Mucosa of stomach (tissue), 1 donor: ENCODE results near the gene FGF11.
"Not testable (repeated sequence)": the region's sequence is repeated elsewhere in the genome, so short reads cannot be mapped to it uniquely, and the experiment has no call there.

Source experiments
- H3K27me3 ChIP-seq: one replicate; pipeline ENCODE4 v1.7.0; 2013; ENCODE audit warnings: mild to moderate bottlenecking, low read length; ENCODE audit not compliant: control insufficient read depth, insufficient read depth
- H3K36me3 ChIP-seq: one replicate; pipeline ENCODE4 v1.7.0; 2013; ENCODE audit warnings: low read length; ENCODE audit not compliant: control insufficient read depth, insufficient read depth
- H3K4me1 ChIP-seq: one replicate; pipeline ENCODE4 v1.7.0; 2013; ENCODE audit warnings: mild to moderate bottlenecking, low read length; ENCODE audit not compliant: control insufficient read depth, insufficient read depth
- H3K4me3 ChIP-seq: one replicate; pipeline ENCODE4 v1.7.0; 2013; ENCODE audit warnings: low read length
- H3K9ac ChIP-seq: one replicate; pipeline ENCODE4 v1.7.0; 2013; ENCODE audit warnings: mild to moderate bottlenecking, low read length, moderate library complexity
- H3K9me3 ChIP-seq: one replicate; pipeline ENCODE4 v1.7.0; 2013; ENCODE audit warnings: mild to moderate bottlenecking, low read length, moderate library complexity; ENCODE audit not compliant: control insufficient read depth
- donor health status: Pancreatic carcinoma.

FGF11 gene

GRCh38 chr17:7460850-7461660 is 21.7 kb downstream of the FGF11 start:
- Histone ChIP-seq H3K27me3 (no peaks in the 10 kb centered on the region), H3K4me1 (peaks cover 5% of the 10 kb centered on the region), H3K9ac (no peak overlapping the region), H3K36me3 (no peaks in the 10 kb centered on the region), H3K4me3 (no peak overlapping the region), H3K9me3 (no peaks in the 10 kb centered on the region)

- Histone ChIP-seq H3K9me3 (no peaks in the 10 kb centered on the region), H3K4me3 (no peak overlapping the region), H3K36me3 (peaks cover 4% of the 10 kb centered on the region), H3K27me3 (no peaks in the 10 kb centered on the region), H3K9ac (no peak overlapping the region), H3K4me1 (no peaks in the 10 kb centered on the region)
Observed at GRCh38 chr17:7462474-7463371, 23.4 kb downstream of the FGF11 start.

DNA sequence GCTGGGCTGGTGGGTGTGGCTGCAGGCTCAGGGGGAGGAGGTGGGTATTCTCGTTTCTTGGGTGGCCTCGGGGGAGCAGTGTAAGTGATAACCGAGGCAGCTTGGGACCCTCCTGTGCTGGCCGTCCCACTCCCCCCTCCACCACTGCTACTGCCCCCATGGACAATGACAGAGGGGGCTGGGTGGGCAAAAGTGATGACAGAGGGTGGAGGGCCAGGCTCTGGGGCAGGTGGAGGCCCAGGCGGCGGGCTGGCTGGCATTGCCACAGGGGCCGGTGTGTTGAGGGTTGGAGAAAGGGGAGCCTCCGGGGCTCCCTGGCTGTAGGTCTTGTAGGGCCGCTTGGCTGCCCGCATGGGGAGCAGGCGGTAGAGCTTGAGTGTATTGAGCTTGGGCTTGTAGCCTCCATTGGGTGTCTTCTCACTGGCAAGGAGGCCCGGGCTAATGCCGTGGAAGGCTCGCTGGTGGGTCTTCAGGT is 24.1 kb downstream of the FGF11 start:
- H3K27me3 ChIP-seq: no peaks in the 10 kb centered on the region
- no peaks in the 10 kb centered on the region for H3K9me3 ChIP-seq
- peaks cover 4% of the 10 kb centered on the region for H3K36me3 ChIP-seq
- no peak overlapping the region for H3K4me3 ChIP-seq
- H3K4me1 ChIP-seq: no peaks in the 10 kb centered on the region
- H3K9ac ChIP-seq: no peak overlapping the region

GRCh38 chr17:7464081-7464480 is 24.8 kb downstream of the FGF11 start:
- Histone ChIP-seq H3K4me1 (no peaks in the 10 kb centered on the region), H3K9me3 (no peaks in the 10 kb centered on the region), H3K4me3 (no peak overlapping the region), H3K36me3 (peaks cover 4% of the 10 kb centered on the region), H3K9ac (no peak overlapping the region), H3K27me3 (no peaks in the 10 kb centered on the region)

GRCh38 chr17:7465597-7466275 is 26.4 kb downstream of the FGF11 start:
- H3K9ac ChIP-seq: no peak overlapping the region
- H3K36me3 ChIP-seq: peaks cover 4% of the 10 kb centered on the region
- H3K4me1 ChIP-seq: no peaks in the 10 kb centered on the region
- H3K27me3 ChIP-seq: no peaks in the 10 kb centered on the region
- H3K9me3 ChIP-seq: no peaks in the 10 kb centered on the region
- no peak overlapping the region for H3K4me3 ChIP-seq

DNA sequence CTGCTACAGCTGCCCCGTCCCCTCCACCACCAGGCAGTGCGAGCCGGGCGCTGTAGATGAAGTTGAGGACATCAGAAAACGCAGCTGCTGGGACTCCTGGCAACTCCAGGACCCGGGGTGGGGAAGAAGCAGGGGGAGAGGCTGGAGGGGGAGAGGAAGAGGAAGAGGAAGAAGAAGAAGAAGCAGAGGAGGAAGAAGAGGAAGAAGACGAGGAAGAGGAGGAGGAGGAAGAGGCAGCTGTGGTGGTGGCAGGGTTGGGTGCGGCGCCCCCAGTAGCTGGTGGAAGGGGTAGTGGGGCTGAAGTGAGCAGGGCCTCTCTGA is 27.0 kb downstream of the FGF11 start:
- Histone ChIP-seq H3K9me3 (no peaks in the 10 kb centered on the region), H3K4me1 (no peaks in the 10 kb centered on the region), H3K36me3 (peaks cover 4% of the 10 kb centered on the region), H3K9ac (no peak overlapping the region), H3K27me3 (no peaks in the 10 kb centered on the region), H3K4me3 (no peak overlapping the region)

DNA sequence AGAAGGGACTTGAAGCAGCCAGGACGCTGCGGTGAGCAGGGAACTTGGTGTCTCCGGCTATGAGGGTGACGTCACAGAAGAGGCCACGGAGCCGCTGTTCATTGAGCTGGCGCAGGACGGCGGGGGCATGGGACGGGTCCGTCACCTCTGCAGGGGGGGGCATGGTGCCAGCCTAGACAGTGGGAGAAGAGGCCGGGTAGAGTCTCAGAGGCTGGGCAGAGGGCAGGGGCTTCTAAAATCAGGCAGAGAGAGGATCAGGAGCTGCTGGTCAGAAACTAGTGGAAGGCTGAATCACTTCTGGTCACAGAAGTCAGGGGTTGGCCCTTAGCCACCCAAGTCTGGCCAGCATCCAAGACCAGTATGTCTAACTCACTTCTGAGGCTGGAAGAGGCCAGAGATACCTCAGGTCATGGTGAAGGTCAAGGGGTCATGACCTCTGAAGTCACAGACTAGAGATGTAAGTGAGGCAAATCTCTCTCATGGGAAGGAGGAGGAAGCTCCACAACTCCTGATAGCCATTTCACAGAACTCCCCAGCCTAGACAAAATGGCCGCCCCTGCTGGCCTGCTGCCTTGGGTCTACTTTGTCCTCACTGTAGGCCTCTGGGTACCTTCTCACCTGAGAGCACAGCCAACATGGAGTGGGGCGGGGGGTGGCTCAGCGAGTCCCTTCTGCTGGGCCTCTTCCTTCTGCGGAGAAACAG is 27.5 kb downstream of the FGF11 start:
- H3K36me3 ChIP-seq: peaks cover 4% of the 10 kb centered on the region
- no peaks in the 10 kb centered on the region for H3K9me3 ChIP-seq
- no peak overlapping the region for H3K9ac ChIP-seq
- H3K4me1 ChIP-seq: no peaks in the 10 kb centered on the region
- H3K27me3 ChIP-seq: no peaks in the 10 kb centered on the region
- H3K4me3 ChIP-seq: no peak overlapping the region

GRCh38 chr17:7467498-7467897 is 28.2 kb downstream of the FGF11 start:
- H3K9ac ChIP-seq: no peak overlapping the region
- H3K27me3 ChIP-seq: no peaks in the 10 kb centered on the region
- H3K4me1 ChIP-seq: no peaks in the 10 kb centered on the region

DNA sequence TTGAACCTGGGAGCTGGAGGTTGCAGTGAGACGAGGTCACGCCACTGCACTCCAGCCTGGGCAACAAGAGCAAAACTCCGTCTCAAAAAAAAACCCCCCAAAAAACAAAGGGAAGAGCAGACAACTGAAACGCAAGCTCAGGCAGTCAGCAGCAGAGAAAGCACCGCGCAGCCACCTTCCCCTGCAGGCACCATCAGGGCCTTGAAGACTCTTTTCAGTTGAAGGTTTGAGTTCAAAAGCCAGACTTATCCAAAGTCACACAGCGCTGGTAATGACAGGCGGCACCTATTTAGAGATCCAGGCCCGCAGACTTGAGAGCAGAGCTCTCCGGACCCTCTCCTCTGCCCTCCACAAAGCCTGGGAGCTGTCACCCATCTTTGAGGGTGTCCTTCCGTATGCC is 29.0 kb downstream of the FGF11 start:
- no peak overlapping the region for H3K9ac ChIP-seq
- no peak overlapping the region for H3K4me3 ChIP-seq
- H3K27me3 ChIP-seq: no peaks in the 10 kb centered on the region
- no peaks in the 10 kb centered on the region for H3K4me1 ChIP-seq
- peaks cover 4% of the 10 kb centered on the region for H3K36me3 ChIP-seq
- H3K9me3 ChIP-seq: no peaks in the 10 kb centered on the region

More at GRCh38 chr17:7467498-7467897, 28.2 kb downstream of the FGF11 start:
- peaks cover 4% of the 10 kb centered on the region for H3K36me3 ChIP-seq
- no peak overlapping the region for H3K4me3 ChIP-seq
- no peaks in the 10 kb centered on the region for H3K9me3 ChIP-seq

- no peak overlapping the region for H3K4me3 ChIP-seq
- H3K4me1 ChIP-seq: no peaks in the 10 kb centered on the region
- H3K9me3 ChIP-seq: no peaks in the 10 kb centered on the region
- peaks cover 4% of the 10 kb centered on the region for H3K36me3 ChIP-seq
- H3K27me3 ChIP-seq: no peaks in the 10 kb centered on the region
- H3K9ac ChIP-seq: no peak overlapping the region
Observed at GRCh38 chr17:7468804-7469389, 29.6 kb downstream of the FGF11 start.

- not testable (repeated sequence) for H3K9me3 ChIP-seq, H3K36me3 ChIP-seq, H3K27me3 ChIP-seq, H3K9ac ChIP-seq, H3K4me3 ChIP-seq, H3K4me1 ChIP-seq
Observed at GRCh38 chr17:7469843-7470242, 30.5 kb downstream of the FGF11 start.
